Mucosa of descending colon (tissue), 3 donors: Measurements from ENCODE around the gene HIPK2. TPM values are rescaled to one million over a fixed set of nuclear protein-coding genes. Genes with fewer than 3 reads are reported as not detected.

Experiments used
- ATAC-seq: fragments of 200-7000 bp; cut with Tn5 transposase; one replicate; pipeline ENCODE4 v1.9.1; 2020; ENCODE audit warnings: mild to moderate bottlenecking, moderate library complexity
- DNase-seq, 3 donors: peaks; one replicate each; pipeline ENCODE4 v3.0.0-alpha.2; 2020
- H3K36me3 ChIP-seq: fragments of 200-600 bp; one replicate; pipeline ENCODE4 v1.8.0; 2021; ENCODE audit warnings: low read depth, mild to moderate bottlenecking
- H3K4me1 ChIP-seq: fragments of 200-600 bp; one replicate; pipeline ENCODE4 v1.8.0; 2021; ENCODE audit warnings: low read depth, mild to moderate bottlenecking
- H3K4me3 ChIP-seq: fragments of 200-600 bp; one replicate; pipeline ENCODE4 v1.8.0; 2021; ENCODE audit warnings: mild to moderate bottlenecking
- H3K9me3 ChIP-seq: fragments of 200-600 bp; one replicate; pipeline ENCODE4 v1.8.0; 2021; ENCODE audit warnings: mild to moderate bottlenecking
- CTCF ChIP-seq: fragments of 200-600 bp; IDR thresholded peaks from one replicate; pipeline ENCODE4 v1.8.0; 2022; ENCODE audit warnings: antibody characterized with exemption, mild to moderate bottlenecking
- intact Hi-C, 2 donors: fragments of 100-400 bp; cut with DNase I in 1 of 2; cut with micrococcal nuclease in 1 of 2; formaldehyde crosslinking; loops; one replicate each; pipeline versions ENCODE4 v1.11.0 to v1.11.1; 2022; cut with DNase I, micrococcal nuclease
- total RNA-seq, 3 donors: library from RNA; stranded (reverse); fragmentation: NEBNext Ultra II Directional in 2 of 3; extraction: Animal tissue kit (Norgen Biotek cat#: 25700) in 2 of 3; gene quantifications; one replicate each; pipeline versions ENCODE4 v1.2.1 to v1.2.4, GENCODE V29; 2021 to 2023
- donor health status: DM: no; HTN: no; CAD: no; lungs with moderate emphysema.
- donor health status: DM: no; HTN: no; CAD: no.
- donor health status: DM: no; HTN: yes; CAD: no.

The HIPK2 gene
- total RNA-seq, 3 donors from 2014 or later: 29.9 to 63.6 (median 39.9) TPM

GRCh38 chr7:139592801-139593461, 184.9 kb downstream of the HIPK2 start:
- Histone ChIP-seq H3K9me3 (no peaks in the 10 kb centered on the region), H3K36me3 (no peaks in the 10 kb centered on the region), H3K4me1 (no peaks in the 10 kb centered on the region), H3K4me3 (no peak overlapping the region)
- TF ChIP-seq CTCF: no peak
- ATAC-seq: no peak
- intact Hi-C loops: no loop called here
- no peak for DNase-seq

GRCh38 chr7:139591550-139592195, 186.1 kb downstream of the HIPK2 start:
- intact Hi-C loops: no loop called here
- Histone ChIP-seq H3K4me3 (no peak overlapping the region), H3K9me3 (no peaks in the 10 kb centered on the region), H3K4me1 (no peaks in the 10 kb centered on the region), H3K36me3 (no peaks in the 10 kb centered on the region)
- no peak for TF ChIP-seq CTCF
- ATAC-seq (no peak), DNase-seq (no peak)

GRCh38 chr7:139589474-139589873, 188.3 kb downstream of the HIPK2 start:
- Histone ChIP-seq H3K36me3 (no peaks in the 10 kb centered on the region), H3K9me3 (no peaks in the 10 kb centered on the region), H3K4me3 (no peak overlapping the region), H3K4me1 (no peaks in the 10 kb centered on the region)
- intact Hi-C loops: no loop called here
- TF ChIP-seq CTCF: no peak
- no peak for ATAC-seq
- no peak for DNase-seq

GRCh38 chr7:139588632-139589031, 189.2 kb downstream of the HIPK2 start:
- DNase-seq: peak in 1 of 3 donors; percentile 5
- no peaks in the 10 kb centered on the region for H3K9me3 ChIP-seq
- H3K4me3 ChIP-seq: no peak overlapping the region
- ATAC-seq: peak; percentile 25
- H3K36me3 ChIP-seq: peaks cover 6% of the 10 kb centered on the region
- no peaks in the 10 kb centered on the region for H3K4me1 ChIP-seq
- TF ChIP-seq CTCF: no peak
- intact Hi-C loops: no loop called here

- H3K4me1 ChIP-seq: no peaks in the 10 kb centered on the region
- H3K36me3 ChIP-seq: peaks cover 6% of the 10 kb centered on the region
- TF ChIP-seq CTCF: no peak
- H3K9me3 ChIP-seq: no peaks in the 10 kb centered on the region
- H3K4me3 ChIP-seq: no peak overlapping the region
- ATAC-seq (no peak), DNase-seq (no peak)
- intact Hi-C loops: no loop called here
These were observed 190.3 kb downstream of the HIPK2 start for GRCh38 chr7:139587535-139587934.
